Choroid plexus epithelial cell (primary cell): ENCODE results near the gene RIPOR3.

Source experiments
- DNase-seq: peaks from one replicate; pipeline ENCODE4 v3.0.0-alpha.2; 2010; ENCODE audit warnings: low read depth
- H3K4me3 ChIP-seq: 2 replicates; pipeline ENCODE4 v1.5.1; 2011; ENCODE audit warnings: low read depth, mild to moderate bottlenecking, control low read depth, low read length, moderate library complexity
- CTCF ChIP-seq: conservative IDR thresholded peaks from 2 replicates; pipeline ENCODE4 v1.5.1; 2011; ENCODE audit warnings: low read depth, mild to moderate bottlenecking, control low read depth, inconsistent platforms, low read length, moderate library complexity

The RIPOR3 gene

GRCh38 chr20:50590348-50590664 lies 101.0 kb downstream of the RIPOR3 start:
- no peak for TF ChIP-seq CTCF
- DNase-seq = no peak
- no peak overlapping the region for H3K4me3 ChIP-seq

GRCh38 chr20:50589548-50590347 lies 101.6 kb downstream of the RIPOR3 start:
- no peak for DNase-seq
- no peak for TF ChIP-seq CTCF
- H3K4me3 ChIP-seq = no peak overlapping the region

GRCh38 chr20:50588034-50588736 lies 103.2 kb downstream of the RIPOR3 start:
- peak; percentile 99 for TF ChIP-seq CTCF
- peak; percentile 76 for DNase-seq
- no peak overlapping the region for H3K4me3 ChIP-seq

- no peak overlapping the region for H3K4me3 ChIP-seq
- DNase-seq = no peak
- no peak for TF ChIP-seq CTCF
Observed at GRCh38 chr20:50587291-50587961, 103.9 kb downstream of the RIPOR3 start.

- DNase-seq = no peak
- H3K4me3 ChIP-seq = no peak overlapping the region
- no peak for TF ChIP-seq CTCF
Observed at GRCh38 chr20:50586531-50587232, 104.7 kb downstream of the RIPOR3 start.

GRCh38 chr20:50585678-50586077 lies 105.7 kb downstream of the RIPOR3 start:
- H3K4me3 ChIP-seq = no peak overlapping the region
- DNase-seq = no peak
- no peak for TF ChIP-seq CTCF
